HepG2 (cell line): Measurements from ENCODE around the gene C2orf81. TPM values are rescaled to one million over a fixed set of nuclear protein-coding genes. Genes with fewer than 3 reads are reported as not detected.
A peak's percentile ranks its signal among the peaks of the same experiment; 100 is the strongest.

Source experiments
- ATF2 ChIP-seq: sonication (generic); formaldehyde crosslinking; IDR thresholded peaks from 2 replicates; pipeline ENCODE4 v1.4.0; 2020; ENCODE audit warnings: missing genetic modification reagents
- CBX2 ChIP-seq, 2 experiments: fragments of 200-600 bp in 1 of 2; sonication (generic); formaldehyde crosslinking in 1 of 2; IDR thresholded peaks; 2 replicates each; pipeline versions ENCODE4 v1.7.0 to v1.8.1; 2018 to 2022; ENCODE audit warnings: low read depth in 2 of 2, low read length in 1 of 2, mild to moderate bottlenecking in 1 of 2, missing genetic modification reagents in 1 of 2
- CHD4 ChIP-seq: fragments of 200-600 bp; sonication (generic); IDR thresholded peaks from 2 replicates; pipeline ENCODE4 v1.7.0; 2017; ENCODE audit warnings: mild to moderate bottlenecking, low read length, borderline replicate concordance
- HINFP ChIP-seq: sonication (generic); formaldehyde crosslinking; IDR thresholded peaks from 2 replicates; pipeline ENCODE4 v1.4.0; 2020; ENCODE audit warnings: low read depth, mild to moderate bottlenecking, missing genetic modification reagents
- HMGA1 ChIP-seq: sonication (generic); formaldehyde crosslinking; conservative IDR thresholded peaks from 2 replicates; pipeline ENCODE4 v1.4.0; 2020; ENCODE audit warnings: missing genetic modification reagents
- KAT7 ChIP-seq: IDR thresholded peaks from 2 replicates; pipeline ENCODE4 v1.6.1; 2018; ENCODE audit warnings: borderline replicate concordance, missing compliant biosample characterization
- KLF16 ChIP-seq, 2 experiments: sonication (generic) in 1 of 2; formaldehyde crosslinking in 1 of 2; IDR thresholded peaks; 2 replicates each; pipeline versions ENCODE4 v1.6.1 to v1.8.0; 2016 to 2023; ENCODE audit warnings: missing genetic modification reagents in 2 of 2, missing compliant biosample characterization in 1 of 2
- MAF1 ChIP-seq: sonication (generic); formaldehyde crosslinking; IDR thresholded peaks from 2 replicates; pipeline ENCODE4 v1.5.0; 2020; ENCODE audit warnings: missing genetic modification reagents, borderline replicate concordance
- NFYB ChIP-seq: sonication (generic); formaldehyde crosslinking; IDR thresholded peaks from 2 replicates; pipeline ENCODE4 v1.4.0; 2020; ENCODE audit warnings: missing genetic modification reagents
- PHF5A ChIP-seq: IDR thresholded peaks from one replicate; pipeline ENCODE4 v1.6.1; 2018; ENCODE audit warnings: low read depth, missing genetic modification reagents; ENCODE audit not compliant: unreplicated experiment
- POLR2AphosphoS5 ChIP-seq: IDR thresholded peaks from 2 replicates; pipeline ENCODE4 v1.6.1; 2012; ENCODE audit warnings: low read depth, low read length
- RARG ChIP-seq: sonication (generic); formaldehyde crosslinking; IDR thresholded peaks from 2 replicates; pipeline ENCODE4 v1.4.0; 2020; ENCODE audit warnings: low read depth, mild to moderate bottlenecking, missing genetic modification reagents
- ZBTB43 ChIP-seq: sonication (generic); formaldehyde crosslinking; conservative IDR thresholded peaks from 2 replicates; pipeline ENCODE4 v1.4.0; 2020; ENCODE audit warnings: missing genetic modification reagents
- ZGPAT ChIP-seq: IDR thresholded peaks from 2 replicates; pipeline ENCODE4 v1.6.1; 2016; ENCODE audit warnings: mild to moderate bottlenecking
- ZNF280B ChIP-seq: sonication (generic); formaldehyde crosslinking; IDR thresholded peaks from 2 replicates; pipeline ENCODE4 v1.5.0; 2020; ENCODE audit warnings: missing genetic modification reagents, mild to moderate bottlenecking, borderline replicate concordance
- ZNF362 ChIP-seq: sonication (generic); formaldehyde crosslinking; IDR thresholded peaks from 2 replicates; pipeline ENCODE4 v1.4.0; 2020; ENCODE audit warnings: missing genetic modification reagents, mild to moderate bottlenecking, borderline replicate concordance
- ZNF501 ChIP-seq: sonication (generic); formaldehyde crosslinking; IDR thresholded peaks from 2 replicates; pipeline ENCODE4 v1.5.1; 2020; ENCODE audit warnings: mild to moderate bottlenecking, moderate library complexity, missing genetic modification reagents
- ZNF552 ChIP-seq: sonication (generic); formaldehyde crosslinking; IDR thresholded peaks from 2 replicates; pipeline ENCODE4 v1.9.0; 2022; ENCODE audit warnings: missing genetic modification reagents, mild to moderate bottlenecking, borderline replicate concordance
- ZNF720 ChIP-seq: sonication (generic); formaldehyde crosslinking; IDR thresholded peaks from 2 replicates; pipeline ENCODE4 v1.4.0; 2020; ENCODE audit warnings: missing genetic modification reagents
- ZNF790 ChIP-seq: sonication (generic); formaldehyde crosslinking; IDR thresholded peaks from 2 replicates; pipeline ENCODE4 v1.8.0; 2022; ENCODE audit warnings: missing genetic modification reagents, mild to moderate bottlenecking, borderline replicate concordance
- polyA plus RNA-seq, 8 experiments: library from polyadenylated mRNA; depleted of rRNA in 3 of 8; stranded (reverse) in 7 of 8; unstranded in 1 of 8; fragments of >200 nt; fragmentation: Illumina TruSeq in 4 of 8; extraction: Trizol in 4 of 8; gene quantifications; 2 replicates each; pipeline versions ENCODE4 v1.2.1 to v1.2.3, GENCODE V29; 2011 to 2016; ENCODE audit warnings: low read depth in 4 of 8, missing spikeins in 1 of 8, mixed read lengths in 1 of 8; ENCODE audit not compliant: insufficient read depth in 1 of 8
- total RNA-seq, 5 experiments: library from RNA; depleted of rRNA; stranded (reverse); fragments of >200 nt; fragmentation: Illumina TruSeq; extraction: Trizol; gene quantifications; 2 replicates each; pipeline ENCODE4 v1.2.3, GENCODE V29; 2016; ENCODE audit warnings: low read depth in 1 of 5

The C2orf81 gene
- total and polyA plus RNA-seq, 2 of the 13 experiments (the other 11 are each of a cell fraction or from before 2014, with no cell fraction given), result 0.15 to 0.17 TPM

GRCh38 chr2:74457549-74458131 is 36.2 kb upstream of the C2orf81 start (continued):
- TF ChIP-seq ZNF501 (CRISPR knock-in tag) (peak; percentile 92), ZBTB43 (CRISPR knock-in tag) (peak; percentile 62; the same call in 1 of the 2 replicates), MAF1 (CRISPR knock-in tag) (peak; percentile 52; the same call in 1 of the 2 replicates), ZNF720 (CRISPR knock-in tag) (peak; percentile 21; the same call in 1 of the 2 replicates), ATF2 (CRISPR knock-in tag) (peak; percentile 15; the same call in 1 of the 2 replicates), CHD4 (peak; percentile 50; the same call in 1 of the 2 replicates), KLF16 (CRISPR knock-in tag; IDR thresholded peaks at IDR 0.05) (peak in 1 of 2 experiments; percentile 82; a peak in 2 of 4 replicates), ZNF552 (CRISPR knock-in tag) (peak; percentile 88), POLR2AphosphoS5 (peak; percentile 94), NFYB (CRISPR knock-in tag) (no peak), HINFP (CRISPR knock-in tag) (peak; percentile 97), CBX2 (IDR thresholded peaks at IDR 0.05; ENCODE audit: low read depth, low read length) (no peak), CBX2 (CRISPR knock-in tag; IDR thresholded peaks at IDR 0.05; ENCODE audit: low read depth) (0 out of 2 replicates have a peak, but pooled peaks have one; percentile 28), KAT7 (CRISPR knock-in tag) (peak; percentile 88; the same call in 1 of the 2 replicates), ZGPAT (CRISPR knock-in tag) (peak; percentile 75; the same call in 1 of the 2 replicates), ZNF280B (peak; percentile 16; the same call in 1 of the 2 replicates), HMGA1 (CRISPR knock-in tag) (no peak), ZNF790 (CRISPR knock-in tag) (peak; percentile 7; the same call in 1 of the 2 replicates), RARG (CRISPR knock-in tag) (0 out of 2 replicates have a peak, but pooled peaks have one; percentile 53), ZNF362 (CRISPR knock-in tag) (peak; percentile 47; the same call in 1 of the 2 replicates), PHF5A (CRISPR knock-in tag) (peak; percentile 54)
